PFSK-1 (cell line): ENCODE results near the gene TTC21A.

Experiments used
- FOXP2 ChIP-seq: optimal IDR thresholded peaks from 2 replicates; pipeline ENCODE3; 2011; ENCODE audit warnings: borderline replicate concordance, control low read depth, inconsistent platforms; ENCODE audit not compliant: insufficient read depth; ENCODE audit errors: extremely low read length, extremely low read depth
- POLR2AphosphoS5 ChIP-seq: IDR thresholded peaks from 2 replicates; pipeline ENCODE4 v1.6.1; 2012; ENCODE audit warnings: low read depth, mild to moderate bottlenecking, control low read depth, low read length, moderate library complexity
- SIN3A ChIP-seq: IDR thresholded peaks from 2 replicates; pipeline ENCODE4 v1.6.1; 2012; ENCODE audit warnings: mild to moderate bottlenecking, low read length, moderate library complexity, borderline replicate concordance; ENCODE audit not compliant: insufficient read depth
- TAF1 ChIP-seq: IDR thresholded peaks from 2 replicates; pipeline ENCODE4 v1.6.1; 2012; ENCODE audit warnings: low read length, control low read depth, borderline replicate concordance; ENCODE audit not compliant: insufficient read depth
- TF ChIP-seq, protein P1 (sequence below), 2 experiments: IDR thresholded peaks; 2 replicates each; pipeline versions ENCODE4 v1.6.1 to v1.8.0; 2011 to 2012; ENCODE audit warnings: low read depth in 2 of 2, low read length in 2 of 2, control low read depth in 1 of 2, inconsistent platforms in 1 of 2, mild to moderate bottlenecking in 1 of 2, moderate library complexity in 1 of 2; ENCODE audit not compliant: insufficient read depth in 1 of 2

TTC21A gene

DNA sequence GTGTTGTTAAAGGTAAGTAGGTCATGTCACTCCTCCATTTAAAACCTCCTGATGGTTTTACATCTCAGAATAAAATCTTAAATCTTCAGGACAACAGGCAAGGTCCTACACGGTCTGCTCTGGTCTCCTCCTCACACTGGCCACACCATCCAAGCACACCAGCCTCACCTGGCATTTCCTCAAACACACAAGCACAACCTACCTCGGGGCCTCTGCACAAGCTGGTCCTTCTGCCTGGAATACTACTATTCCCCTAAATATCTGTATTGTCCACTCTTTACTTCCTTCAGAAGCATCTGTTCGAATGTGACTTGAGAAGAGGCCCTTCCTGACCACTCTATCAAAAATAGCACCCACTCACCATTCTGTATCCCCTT is 1.8 kb upstream of the TTC21A start:
- TF ChIP-seq POLR2AphosphoS5: no peak
- TF ChIP-seq TAF1: no peak
- no peak for TF ChIP-seq SIN3A
- TF ChIP-seq, protein P1, sequence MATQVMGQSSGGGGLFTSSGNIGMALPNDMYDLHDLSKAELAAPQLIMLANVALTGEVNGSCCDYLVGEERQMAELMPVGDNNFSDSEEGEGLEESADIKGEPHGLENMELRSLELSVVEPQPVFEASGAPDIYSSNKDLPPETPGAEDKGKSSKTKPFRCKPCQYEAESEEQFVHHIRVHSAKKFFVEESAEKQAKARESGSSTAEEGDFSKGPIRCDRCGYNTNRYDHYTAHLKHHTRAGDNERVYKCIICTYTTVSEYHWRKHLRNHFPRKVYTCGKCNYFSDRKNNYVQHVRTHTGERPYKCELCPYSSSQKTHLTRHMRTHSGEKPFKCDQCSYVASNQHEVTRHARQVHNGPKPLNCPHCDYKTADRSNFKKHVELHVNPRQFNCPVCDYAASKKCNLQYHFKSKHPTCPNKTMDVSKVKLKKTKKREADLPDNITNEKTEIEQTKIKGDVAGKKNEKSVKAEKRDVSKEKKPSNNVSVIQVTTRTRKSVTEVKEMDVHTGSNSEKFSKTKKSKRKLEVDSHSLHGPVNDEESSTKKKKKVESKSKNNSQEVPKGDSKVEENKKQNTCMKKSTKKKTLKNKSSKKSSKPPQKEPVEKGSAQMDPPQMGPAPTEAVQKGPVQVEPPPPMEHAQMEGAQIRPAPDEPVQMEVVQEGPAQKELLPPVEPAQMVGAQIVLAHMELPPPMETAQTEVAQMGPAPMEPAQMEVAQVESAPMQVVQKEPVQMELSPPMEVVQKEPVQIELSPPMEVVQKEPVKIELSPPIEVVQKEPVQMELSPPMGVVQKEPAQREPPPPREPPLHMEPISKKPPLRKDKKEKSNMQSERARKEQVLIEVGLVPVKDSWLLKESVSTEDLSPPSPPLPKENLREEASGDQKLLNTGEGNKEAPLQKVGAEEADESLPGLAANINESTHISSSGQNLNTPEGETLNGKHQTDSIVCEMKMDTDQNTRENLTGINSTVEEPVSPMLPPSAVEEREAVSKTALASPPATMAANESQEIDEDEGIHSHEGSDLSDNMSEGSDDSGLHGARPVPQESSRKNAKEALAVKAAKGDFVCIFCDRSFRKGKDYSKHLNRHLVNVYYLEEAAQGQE (IDR thresholded peaks at IDR 0.05; ENCODE audit: insufficient read depth in 1 of 2, low read depth in 2 of 2, low read length in 2 of 2): no peak
- no peak for TF ChIP-seq FOXP2

GRCh38 chr3:39106281-39106811 is 1.1 kb upstream of the TTC21A start:
- TF ChIP-seq SIN3A: no peak
- TF ChIP-seq, protein P1 (IDR thresholded peaks at IDR 0.05; ENCODE audit: insufficient read depth in 1 of 2, low read depth in 2 of 2, low read length in 2 of 2): no peak
- no peak for TF ChIP-seq POLR2AphosphoS5
- no peak for TF ChIP-seq TAF1
- TF ChIP-seq FOXP2: no peak

DNA sequence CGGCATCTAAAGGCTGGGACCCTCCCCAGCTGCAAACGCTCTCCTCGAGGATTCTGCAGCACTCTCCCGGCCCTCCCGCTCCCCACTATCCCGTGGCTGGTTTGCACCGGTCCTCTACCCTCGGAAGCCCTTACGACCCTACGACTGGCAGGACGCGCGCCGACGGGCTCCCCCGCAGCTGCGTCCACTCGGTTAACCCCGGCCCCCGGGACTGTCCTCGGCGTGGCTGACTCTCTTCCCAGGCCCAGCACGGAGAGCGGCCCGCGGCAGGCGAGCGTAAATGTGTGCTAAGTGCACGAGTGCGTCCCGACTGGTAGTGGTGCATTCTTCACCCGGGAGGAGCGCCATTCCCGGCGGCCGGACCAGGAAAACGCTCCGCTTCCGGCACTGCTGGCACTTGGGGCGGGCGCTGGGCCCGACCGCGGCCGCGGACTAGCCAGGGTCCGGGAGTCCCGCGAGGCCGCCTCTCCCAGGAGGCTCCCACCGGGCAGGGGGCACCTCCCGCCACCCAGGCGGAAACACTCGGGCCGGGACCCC is 561 bp upstream of the TTC21A start:
- no peak for TF ChIP-seq SIN3A
- TF ChIP-seq POLR2AphosphoS5: no peak
- TF ChIP-seq, protein P1 (IDR thresholded peaks at IDR 0.05; ENCODE audit: insufficient read depth in 1 of 2, low read depth in 2 of 2, low read length in 2 of 2): no peak
- TF ChIP-seq TAF1: no peak

GRCh38 chr3:39108200-39108710 is 775 bp downstream of the TTC21A start:
- TF ChIP-seq TAF1: no peak
- no peak for TF ChIP-seq FOXP2
- no peak for TF ChIP-seq SIN3A
- TF ChIP-seq, protein P1 (IDR thresholded peaks at IDR 0.05; ENCODE audit: insufficient read depth in 1 of 2, low read depth in 2 of 2, low read length in 2 of 2): no peak
- TF ChIP-seq POLR2AphosphoS5: no peak

DNA sequence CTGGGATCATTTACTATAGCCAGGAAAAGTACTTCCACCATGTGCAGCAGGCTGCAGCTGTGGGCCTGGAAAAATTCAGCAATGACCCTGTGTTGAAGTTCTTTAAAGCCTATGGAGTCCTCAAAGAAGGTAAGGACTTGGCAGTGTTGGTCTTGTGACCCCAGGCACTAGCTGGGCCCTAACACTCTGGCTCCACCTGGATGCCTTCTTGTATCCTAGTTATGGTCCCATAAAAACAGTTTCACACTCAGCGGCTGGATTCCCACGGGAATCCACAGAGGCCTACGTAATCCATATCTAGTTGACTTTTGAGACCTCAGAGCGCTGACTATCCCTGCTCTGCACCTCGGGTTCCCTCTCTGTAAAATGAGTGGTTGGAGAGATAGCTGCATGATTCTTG is 1.6 kb downstream of the TTC21A start:
- TF ChIP-seq SIN3A (no peak), TAF1 (no peak), FOXP2 (no peak), POLR2AphosphoS5 (no peak)
